ENCODE results near the gene GPATCH2.
"Not testable (repeated sequence)": the region's sequence is repeated elsewhere in the genome, so short reads cannot be mapped to it uniquely, and the experiment has no call there.

The GPATCH2 gene

DNA sequence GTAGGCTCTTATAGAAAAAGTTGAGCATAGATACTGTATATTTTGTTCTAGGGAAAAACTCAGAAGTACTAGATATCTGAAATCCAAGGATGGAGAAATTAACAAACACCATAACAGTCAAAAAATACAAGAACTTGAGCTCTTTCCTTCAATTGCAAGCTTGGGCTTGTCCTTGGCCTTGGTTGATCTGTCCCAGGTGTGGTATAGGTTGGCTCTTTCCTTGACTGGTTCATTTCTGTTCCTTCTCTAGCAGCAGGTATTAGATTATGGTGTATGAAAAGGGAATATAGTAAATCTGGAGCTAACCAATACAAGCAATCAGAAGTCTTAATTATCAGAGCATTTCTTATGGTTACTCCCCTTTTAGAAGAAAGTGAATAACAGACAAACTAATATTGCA, 198.6 kb downstream of the GPATCH2 start:
- DNase-seq = no peak

DNA sequence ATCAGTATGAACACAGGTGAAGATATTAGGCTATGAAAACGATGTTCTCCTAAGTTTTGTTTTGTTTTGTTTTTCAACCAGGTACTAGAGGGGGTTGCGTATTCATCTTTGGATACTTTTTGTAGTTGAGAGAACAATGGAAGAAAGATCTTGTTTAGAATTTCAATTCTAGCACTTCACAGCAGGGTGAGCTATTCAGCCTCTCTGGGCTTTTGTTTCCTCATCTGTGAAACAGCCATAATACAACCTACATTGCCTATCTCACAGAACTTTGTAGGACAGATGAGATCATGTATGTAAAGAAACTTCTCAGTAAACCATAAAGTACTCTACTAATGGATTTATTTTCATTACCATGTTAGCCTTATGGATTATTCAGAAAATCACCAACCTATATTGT, 199.5 kb downstream of the GPATCH2 start:
- DNase-seq = no peak

DNA sequence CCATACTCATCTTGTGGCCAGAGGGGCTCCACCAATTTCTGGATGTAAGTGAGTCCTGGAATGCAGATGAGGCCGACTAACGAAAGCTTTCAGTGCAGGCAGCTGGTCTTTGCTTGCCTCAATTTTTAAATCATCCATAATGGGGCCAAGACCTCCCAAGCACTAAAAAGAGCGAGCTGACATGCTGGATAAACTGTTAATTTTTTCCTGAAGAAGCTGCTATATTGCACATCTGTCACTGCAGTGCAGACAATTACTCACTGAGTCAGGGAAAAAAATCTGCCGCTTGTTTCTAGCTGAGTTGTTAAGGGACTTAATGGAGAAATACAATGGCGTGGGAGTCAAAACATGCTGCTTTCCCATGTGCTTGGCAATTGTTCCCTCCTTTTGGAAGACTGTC, 205.5 kb downstream of the GPATCH2 start:
- no peak for DNase-seq

DNA sequence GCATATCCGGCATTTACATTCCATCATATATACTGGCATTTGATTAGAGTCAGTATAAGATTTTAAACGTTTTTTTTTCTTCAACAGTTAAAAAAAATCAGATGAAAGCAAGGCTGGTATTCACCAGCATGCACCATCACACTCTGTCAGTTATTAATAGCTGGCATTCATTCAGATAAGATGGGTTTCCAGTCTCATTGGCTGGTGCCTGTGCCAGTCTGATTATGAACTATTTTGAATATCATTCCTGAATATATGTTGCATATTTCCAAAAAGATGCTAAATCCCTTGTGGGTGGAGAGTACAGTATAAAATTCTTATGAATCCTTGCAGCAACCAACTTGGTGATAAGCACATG, 211.7 kb downstream of the GPATCH2 start:
- no peak for DNase-seq

DNA sequence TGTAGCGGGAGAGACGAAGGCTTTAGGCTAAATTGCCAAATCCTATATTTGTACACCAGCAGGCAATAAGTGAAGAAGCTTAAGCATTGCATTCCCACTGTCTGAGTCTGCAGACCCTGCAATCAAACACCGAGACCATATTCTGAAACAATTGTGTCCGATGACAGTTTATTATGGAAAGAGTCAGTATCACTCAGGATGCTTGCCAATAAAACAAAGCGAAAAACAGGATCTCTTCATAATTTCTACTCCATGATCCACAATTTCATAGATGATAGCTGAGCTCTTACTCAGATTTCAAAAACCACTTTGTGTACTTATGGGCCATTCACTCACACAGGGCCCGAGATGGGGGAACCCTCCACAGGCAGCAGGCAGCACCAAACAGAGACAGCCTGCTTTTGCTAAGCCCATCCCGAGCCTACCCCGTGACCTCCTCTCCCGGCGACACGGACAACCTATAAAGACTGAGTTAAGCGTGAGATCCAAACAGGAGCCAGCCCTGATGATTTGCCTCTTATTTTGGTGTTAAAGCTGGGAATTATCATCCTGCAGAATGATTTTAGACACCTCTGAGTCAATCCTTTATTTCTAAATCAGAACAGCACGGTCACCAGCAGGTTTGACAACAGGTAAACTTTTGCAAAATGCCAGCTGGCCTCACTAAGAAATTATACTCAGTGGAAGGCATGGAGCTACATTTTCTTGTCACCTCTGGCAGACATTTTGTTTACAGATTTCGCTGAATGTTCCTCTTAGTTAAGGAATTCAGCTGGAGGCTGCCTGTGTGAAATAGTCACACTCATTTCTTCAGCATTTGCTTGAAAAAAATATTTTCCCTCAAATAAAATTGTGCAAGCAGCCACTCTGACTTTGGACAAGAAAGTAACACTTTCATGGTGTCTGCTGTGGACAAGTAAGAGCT, 212.4 kb downstream of the GPATCH2 start:
- DNase-seq = no peak

DNA sequence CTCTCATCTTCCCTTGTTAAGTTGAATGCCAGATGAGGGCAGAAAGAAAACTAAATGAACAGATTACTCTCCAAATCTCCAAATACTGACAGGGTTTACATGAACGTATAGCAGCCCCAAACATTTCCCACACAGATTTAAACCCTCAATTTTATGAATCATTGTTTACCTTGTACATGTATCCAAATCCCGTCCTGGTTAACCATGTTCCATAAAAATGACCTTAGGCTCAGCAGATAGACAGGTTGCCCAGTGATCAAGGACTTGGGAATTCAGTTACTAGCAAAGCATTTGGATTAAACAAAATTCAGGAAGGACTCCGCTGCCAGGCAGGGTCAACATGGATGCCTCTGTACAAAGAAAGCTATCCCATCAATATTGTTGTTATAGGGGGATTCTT, 213.5 kb downstream of the GPATCH2 start:
- DNase-seq = no peak

DNA sequence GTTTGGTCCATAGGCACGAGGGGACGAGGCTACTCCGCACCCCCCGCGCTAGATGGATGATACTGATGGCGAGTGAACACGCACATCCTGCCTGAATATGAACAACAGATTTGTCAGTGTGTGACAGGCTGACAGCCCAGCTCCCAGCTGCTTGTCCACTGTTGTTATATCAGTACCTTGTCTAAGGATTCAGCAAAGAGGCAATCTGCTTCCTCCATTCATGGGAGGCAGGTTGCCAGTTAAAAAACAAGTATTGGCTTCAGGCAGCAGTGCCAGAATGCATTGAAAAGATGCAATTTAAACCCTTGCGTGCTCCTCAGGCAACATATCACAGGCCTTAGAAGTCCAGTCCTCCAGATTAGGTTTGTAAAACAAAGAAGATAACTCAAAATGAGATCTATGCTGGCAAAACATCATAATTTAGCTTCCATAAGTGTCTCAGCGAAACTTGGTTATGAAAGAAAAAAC, 223.3 kb downstream of the GPATCH2 start:
- no peak for DNase-seq

DNA sequence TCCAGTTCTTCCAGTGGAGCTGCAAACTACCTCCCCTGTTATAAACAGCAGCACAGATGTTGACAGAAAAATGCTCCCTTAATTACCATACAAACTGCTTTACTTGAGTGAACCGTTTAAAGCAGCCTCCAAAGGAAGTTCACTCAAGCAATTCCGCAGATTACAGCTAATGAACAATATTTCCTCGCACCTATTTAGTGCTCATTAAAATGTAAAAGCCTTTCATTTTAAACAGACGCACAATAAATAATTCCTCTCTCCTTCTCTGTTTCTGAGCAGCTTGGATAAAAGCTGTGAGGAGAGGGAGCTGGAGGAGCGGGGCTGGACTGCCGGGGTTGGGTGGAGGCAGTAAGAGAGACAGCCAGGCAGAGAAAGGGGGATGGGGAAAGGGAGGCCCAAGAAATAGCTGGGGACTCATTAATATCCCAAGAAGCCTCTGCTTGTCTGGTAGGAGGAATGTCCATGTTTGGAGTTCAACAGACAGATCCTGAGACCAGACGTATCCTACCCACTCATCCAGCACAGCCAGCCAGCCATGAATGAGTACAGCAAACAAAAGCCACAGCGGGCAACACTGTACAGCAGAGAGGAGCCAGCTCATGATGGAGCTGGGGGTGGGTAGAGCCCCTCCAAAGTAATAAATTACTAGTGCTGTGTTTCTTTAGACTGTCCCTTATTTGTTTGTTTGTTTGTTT, 227.7 kb downstream of the GPATCH2 start:
- no peak for DNase-seq

DNA sequence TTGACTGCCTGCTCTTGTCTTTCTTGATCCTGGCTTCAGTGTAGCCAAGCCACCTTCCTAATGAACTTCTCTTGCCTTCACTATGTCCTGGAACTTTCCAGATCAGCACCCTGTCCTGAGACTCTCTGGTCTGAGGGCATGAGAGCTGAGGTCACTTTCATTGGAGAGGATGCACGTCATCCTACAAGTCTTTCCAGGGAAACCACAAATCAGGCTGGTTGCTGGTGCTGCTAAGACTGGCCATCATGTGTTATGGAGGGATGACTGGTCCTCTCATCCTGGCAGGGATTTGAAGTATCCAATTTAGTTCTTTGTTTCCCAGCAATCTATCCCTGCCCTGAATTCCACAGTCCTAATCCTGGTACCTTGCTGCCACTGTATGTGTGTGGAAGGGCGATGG, 228.6 kb downstream of the GPATCH2 start:
- no peak for DNase-seq

DNA sequence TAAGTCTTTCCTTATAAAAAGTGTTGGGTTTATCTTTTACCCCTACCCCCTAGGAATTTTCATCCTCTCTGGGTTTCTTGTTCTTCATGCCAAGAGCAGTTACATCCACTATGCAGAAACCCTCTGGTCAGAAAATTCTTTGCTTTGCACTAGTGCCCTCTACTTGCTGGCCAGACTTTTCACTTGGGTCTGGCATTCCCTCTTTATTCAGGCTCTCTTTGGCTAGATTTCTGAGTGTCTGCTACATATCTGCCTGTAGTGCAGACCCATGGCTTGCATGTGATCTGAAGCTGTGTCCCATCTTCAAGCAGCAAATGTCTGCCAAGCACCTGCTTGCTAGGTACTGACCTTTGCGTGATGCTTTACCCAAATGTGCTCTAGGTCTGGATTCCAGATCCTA, 237.0 kb downstream of the GPATCH2 start:
- DNase-seq = no peak

DNA sequence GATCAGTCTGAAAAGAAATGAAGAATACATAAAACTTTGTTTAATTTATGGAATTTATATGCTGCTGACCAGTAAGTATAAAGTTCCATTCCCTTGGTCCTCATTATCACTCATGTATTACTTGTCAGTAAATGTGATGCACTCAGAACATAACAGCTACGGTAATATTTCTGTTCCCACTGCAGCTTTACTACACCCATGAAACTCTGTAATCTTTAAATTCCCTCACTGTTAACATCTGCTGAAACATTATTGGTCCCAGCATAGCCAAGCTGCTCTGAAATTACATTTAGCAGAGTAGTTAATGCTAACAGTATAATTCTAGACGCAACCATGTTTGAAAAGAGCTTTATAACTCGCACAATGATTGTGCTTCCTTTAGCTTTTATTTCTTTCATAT, 238.4 kb downstream of the GPATCH2 start:
- no peak for DNase-seq

DNA sequence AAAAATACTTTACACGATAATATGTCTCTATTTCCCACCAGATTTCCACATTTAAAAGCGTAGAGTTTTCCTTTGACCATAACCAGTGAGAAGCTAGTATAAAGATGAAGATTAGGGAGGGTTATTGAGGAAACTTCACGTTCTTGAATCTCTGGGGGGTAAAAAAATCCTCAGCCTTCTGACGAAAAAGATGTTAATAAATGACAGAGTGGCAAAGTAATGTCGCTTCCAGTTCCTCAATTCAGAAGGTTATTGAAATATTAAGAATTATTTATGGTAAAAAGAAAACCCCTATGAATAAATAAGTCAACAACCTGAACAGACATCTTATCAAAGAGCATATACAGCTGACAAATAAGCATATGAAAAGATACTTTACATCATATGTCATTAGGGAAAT, 241.0 kb downstream of the GPATCH2 start:
- no peak for DNase-seq

DNA sequence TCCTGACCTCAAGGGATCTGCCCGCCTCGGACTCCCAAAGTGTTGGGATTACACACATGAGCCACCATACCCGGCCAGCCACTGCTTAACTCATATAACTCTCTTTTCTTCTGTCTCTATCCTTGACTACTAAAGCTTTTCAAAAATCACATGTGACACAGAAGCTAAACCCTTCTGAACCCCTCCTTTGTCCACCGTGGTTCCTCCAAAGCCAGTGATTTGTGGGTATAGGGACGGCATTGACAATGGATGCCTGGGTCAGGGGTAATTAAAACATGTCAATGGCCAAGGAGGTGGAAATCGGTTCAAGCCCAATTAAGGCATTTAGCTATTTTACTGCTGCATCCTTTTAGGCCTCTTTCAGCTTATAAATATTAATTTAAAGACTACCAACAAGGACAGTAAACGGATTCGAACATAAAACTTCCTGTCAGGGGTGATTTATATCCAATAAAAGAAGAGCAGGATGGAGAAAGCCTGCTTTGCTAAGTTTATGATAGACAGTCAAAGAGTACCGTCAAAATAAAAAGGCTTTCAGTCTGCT, 242.3 kb downstream of the GPATCH2 start:
- DNase-seq = no peak

DNA sequence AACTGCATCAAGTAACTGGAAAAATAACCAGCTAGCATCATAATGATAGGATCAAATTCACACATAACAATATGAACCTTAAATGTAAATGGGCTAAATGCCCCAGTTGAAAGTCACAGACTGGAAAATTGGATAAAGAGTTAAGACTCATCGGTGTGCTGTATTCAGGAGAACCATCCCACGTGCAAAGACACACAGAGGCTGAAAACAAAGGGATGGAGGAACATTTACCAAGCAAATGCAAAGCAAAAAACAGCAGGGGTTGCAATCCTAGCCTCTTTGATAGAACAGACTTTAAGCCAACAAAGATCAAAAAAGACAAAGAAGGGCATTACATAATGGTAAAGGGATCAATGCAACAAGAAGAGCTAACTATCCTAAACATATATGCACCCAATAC, 249.1 kb downstream of the GPATCH2 start:
- not testable (repeated sequence) for DNase-seq

DNA sequence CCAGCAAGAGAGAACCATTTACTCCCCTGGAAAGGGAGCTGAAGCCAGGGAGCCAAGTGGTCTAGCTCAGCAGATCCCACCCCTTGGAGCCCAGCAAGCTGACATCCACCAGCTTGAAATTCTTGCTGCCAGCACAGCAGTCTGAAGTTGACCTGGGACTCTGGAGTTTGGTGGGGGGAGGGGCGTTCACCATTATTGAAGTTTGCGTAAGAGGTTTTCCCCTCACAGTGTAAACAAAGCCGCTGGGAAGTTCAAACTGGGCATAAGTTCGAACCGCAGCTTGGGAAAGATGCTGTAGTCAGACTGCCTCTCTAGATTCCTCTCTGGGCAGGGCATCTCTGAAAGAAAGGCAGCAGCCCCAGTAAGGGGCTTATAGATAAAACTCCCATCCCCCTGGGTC, 251.1 kb downstream of the GPATCH2 start:
- DNase-seq = not testable (repeated sequence)

DNA sequence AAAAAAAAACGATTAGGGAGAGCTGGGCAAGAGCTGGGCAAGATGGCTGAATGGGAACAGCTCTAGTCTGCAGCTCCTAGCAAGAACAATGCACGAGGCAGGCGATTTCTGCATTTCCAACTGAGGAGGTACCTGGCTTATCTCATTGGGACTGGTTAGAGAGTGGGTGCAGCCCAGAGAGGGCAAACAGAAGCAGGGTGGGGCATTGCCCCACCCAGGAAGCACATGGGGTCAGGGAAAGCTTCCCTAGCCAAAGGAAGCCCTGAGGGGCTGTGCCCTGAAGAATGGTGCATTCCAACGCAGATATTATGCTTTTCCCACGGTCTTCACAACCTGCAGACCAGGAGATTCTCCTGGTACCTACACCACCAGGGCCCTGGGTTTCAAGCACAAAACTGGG, 251.6 kb downstream of the GPATCH2 start:
- DNase-seq = no peak

All from stimulated activated CD4-positive, alpha-beta T cell treated with anti-CD3 and anti-CD28 coated beads, Interleukin-2, amount 100 ng/mL, for 48 hours (primary cell).